ENCODE measurements around the gene COX6B2. TPM values are rescaled to one million over a fixed set of nuclear protein-coding genes. Genes with fewer than 3 reads are reported as not detected.

The COX6B2 gene
- total and polyA plus RNA-seq, 2 of the 8 experiments (the other 6 are each of a cell fraction or from before 2014, with no cell fraction given), result 4.9 to 6.4 TPM

DNA sequence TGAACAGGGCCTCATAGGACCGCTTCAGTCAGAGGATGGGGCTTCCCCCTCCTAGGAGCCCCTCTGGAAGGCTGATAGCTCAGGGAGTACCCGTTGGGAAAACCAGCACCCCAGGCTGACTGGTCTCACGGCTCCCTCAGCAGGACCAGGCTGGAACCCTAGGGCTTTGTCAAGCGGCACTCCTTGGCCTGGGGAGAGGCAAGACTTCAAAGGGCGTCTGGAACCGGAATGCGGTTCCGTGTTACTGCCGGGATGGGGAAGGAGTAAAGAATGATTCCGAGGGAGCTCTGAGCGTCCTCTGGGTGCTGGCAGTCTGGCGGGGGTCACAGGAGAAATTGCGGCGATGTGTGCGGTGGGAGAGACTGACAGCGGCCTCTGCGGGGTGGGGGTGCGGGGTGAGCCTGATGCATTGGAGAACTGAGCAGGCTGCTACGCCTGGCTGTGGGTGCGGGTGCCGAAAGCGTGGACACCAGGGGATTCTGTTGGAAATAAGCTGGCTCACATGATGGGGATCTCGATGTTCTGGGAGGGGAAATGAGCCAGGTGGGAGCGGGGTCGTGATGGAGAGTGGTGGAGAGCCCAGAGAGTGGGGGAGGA lies 1.9 kb downstream of the COX6B2 start (continued):
- TF ChIP-seq, protein P1, sequence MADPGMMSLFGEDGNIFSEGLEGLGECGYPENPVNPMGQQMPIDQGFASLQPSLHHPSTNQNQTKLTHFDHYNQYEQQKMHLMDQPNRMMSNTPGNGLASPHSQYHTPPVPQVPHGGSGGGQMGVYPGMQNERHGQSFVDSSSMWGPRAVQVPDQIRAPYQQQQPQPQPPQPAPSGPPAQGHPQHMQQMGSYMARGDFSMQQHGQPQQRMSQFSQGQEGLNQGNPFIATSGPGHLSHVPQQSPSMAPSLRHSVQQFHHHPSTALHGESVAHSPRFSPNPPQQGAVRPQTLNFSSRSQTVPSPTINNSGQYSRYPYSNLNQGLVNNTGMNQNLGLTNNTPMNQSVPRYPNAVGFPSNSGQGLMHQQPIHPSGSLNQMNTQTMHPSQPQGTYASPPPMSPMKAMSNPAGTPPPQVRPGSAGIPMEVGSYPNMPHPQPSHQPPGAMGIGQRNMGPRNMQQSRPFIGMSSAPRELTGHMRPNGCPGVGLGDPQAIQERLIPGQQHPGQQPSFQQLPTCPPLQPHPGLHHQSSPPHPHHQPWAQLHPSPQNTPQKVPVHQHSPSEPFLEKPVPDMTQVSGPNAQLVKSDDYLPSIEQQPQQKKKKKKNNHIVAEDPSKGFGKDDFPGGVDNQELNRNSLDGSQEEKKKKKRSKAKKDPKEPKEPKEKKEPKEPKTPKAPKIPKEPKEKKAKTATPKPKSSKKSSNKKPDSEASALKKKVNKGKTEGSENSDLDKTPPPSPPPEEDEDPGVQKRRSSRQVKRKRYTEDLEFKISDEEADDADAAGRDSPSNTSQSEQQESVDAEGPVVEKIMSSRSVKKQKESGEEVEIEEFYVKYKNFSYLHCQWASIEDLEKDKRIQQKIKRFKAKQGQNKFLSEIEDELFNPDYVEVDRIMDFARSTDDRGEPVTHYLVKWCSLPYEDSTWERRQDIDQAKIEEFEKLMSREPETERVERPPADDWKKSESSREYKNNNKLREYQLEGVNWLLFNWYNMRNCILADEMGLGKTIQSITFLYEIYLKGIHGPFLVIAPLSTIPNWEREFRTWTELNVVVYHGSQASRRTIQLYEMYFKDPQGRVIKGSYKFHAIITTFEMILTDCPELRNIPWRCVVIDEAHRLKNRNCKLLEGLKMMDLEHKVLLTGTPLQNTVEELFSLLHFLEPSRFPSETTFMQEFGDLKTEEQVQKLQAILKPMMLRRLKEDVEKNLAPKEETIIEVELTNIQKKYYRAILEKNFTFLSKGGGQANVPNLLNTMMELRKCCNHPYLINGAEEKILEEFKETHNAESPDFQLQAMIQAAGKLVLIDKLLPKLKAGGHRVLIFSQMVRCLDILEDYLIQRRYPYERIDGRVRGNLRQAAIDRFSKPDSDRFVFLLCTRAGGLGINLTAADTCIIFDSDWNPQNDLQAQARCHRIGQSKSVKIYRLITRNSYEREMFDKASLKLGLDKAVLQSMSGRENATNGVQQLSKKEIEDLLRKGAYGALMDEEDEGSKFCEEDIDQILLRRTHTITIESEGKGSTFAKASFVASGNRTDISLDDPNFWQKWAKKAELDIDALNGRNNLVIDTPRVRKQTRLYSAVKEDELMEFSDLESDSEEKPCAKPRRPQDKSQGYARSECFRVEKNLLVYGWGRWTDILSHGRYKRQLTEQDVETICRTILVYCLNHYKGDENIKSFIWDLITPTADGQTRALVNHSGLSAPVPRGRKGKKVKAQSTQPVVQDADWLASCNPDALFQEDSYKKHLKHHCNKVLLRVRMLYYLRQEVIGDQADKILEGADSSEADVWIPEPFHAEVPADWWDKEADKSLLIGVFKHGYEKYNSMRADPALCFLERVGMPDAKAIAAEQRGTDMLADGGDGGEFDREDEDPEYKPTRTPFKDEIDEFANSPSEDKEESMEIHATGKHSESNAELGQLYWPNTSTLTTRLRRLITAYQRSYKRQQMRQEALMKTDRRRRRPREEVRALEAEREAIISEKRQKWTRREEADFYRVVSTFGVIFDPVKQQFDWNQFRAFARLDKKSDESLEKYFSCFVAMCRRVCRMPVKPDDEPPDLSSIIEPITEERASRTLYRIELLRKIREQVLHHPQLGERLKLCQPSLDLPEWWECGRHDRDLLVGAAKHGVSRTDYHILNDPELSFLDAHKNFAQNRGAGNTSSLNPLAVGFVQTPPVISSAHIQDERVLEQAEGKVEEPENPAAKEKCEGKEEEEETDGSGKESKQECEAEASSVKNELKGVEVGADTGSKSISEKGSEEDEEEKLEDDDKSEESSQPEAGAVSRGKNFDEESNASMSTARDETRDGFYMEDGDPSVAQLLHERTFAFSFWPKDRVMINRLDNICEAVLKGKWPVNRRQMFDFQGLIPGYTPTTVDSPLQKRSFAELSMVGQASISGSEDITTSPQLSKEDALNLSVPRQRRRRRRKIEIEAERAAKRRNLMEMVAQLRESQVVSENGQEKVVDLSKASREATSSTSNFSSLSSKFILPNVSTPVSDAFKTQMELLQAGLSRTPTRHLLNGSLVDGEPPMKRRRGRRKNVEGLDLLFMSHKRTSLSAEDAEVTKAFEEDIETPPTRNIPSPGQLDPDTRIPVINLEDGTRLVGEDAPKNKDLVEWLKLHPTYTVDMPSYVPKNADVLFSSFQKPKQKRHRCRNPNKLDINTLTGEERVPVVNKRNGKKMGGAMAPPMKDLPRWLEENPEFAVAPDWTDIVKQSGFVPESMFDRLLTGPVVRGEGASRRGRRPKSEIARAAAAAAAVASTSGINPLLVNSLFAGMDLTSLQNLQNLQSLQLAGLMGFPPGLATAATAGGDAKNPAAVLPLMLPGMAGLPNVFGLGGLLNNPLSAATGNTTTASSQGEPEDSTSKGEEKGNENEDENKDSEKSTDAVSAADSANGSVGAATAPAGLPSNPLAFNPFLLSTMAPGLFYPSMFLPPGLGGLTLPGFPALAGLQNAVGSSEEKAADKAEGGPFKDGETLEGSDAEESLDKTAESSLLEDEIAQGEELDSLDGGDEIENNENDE (IDR thresholded peaks at IDR 0.05; ENCODE audit: insufficient replicate concordance, low read length), result no peak

Data from H1 (cell line).